ENCODE measurements around the gene KNDC1. TPM values are rescaled to one million over a fixed set of nuclear protein-coding genes. Genes with fewer than 3 reads are reported as not detected.

KNDC1 gene
- total RNA-seq, 1 donor from 2014 or later: 0.09 TPM

DNA sequence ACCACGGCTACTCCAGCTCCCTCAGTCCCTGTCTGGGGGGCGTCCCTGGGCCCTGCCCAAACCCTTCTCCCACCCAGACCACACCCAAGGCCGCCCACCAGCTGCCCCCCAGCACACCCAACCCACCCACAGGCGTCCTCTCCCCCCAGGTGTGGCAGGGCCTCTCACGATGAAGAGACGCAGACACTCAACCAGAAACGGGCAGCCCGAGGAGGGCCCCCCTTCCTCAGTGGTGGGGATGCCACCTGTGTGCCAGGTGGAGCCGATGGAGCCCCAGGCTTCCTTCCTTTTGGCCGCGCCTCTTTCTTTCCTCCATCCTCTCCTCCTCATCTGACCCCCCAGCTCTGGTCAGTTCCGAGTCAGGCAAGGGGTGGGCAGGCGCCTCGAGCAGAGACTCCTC lies 43.6 kb upstream of the KNDC1 start:
- Mint-ChIP-seq H3K9me3 (peaks cover 10% of the 10 kb centered on the region), H3K36me3 (ENCODE audit: low read depth) (no peaks in the 10 kb centered on the region), H3K4me1 (no peaks in the 10 kb centered on the region), H3K27me3 (peaks cover 2% of the 10 kb centered on the region), H3K4me3 (no peak overlapping the region), H3K27ac (no peak overlapping the region)
- intact Hi-C loops (cut with micrococcal nuclease): no loop called here
- CTCF ChIA-PET: no interaction called here
- ATAC-seq (ENCODE audit: low read depth) (no peak), DNase-seq (no peak)
- POLR2A ChIA-PET: no interaction called here
- TF ChIP-seq CTCF (IDR thresholded peaks at IDR 0.05): no peak

- no peak overlapping the region for H3K27ac Mint-ChIP-seq
- ATAC-seq (ENCODE audit: low read depth) (no peak), DNase-seq (no peak)
- no peak overlapping the region for H3K4me3 Mint-ChIP-seq
- H3K9me3 Mint-ChIP-seq: peaks cover 10% of the 10 kb centered on the region
- H3K27me3 Mint-ChIP-seq: no peaks in the 10 kb centered on the region
- intact Hi-C loops (cut with micrococcal nuclease): no loop called here
- POLR2A ChIA-PET: no interaction called here
- no peaks in the 10 kb centered on the region for H3K36me3 Mint-ChIP-seq (ENCODE audit: low read depth)
- H3K4me1 Mint-ChIP-seq: no peaks in the 10 kb centered on the region
- CTCF ChIA-PET: no interaction called here
- TF ChIP-seq CTCF (IDR thresholded peaks at IDR 0.05): no peak
Observed at GRCh38 chr10:133117036-133117687, 42.9 kb upstream of the KNDC1 start.

DNA sequence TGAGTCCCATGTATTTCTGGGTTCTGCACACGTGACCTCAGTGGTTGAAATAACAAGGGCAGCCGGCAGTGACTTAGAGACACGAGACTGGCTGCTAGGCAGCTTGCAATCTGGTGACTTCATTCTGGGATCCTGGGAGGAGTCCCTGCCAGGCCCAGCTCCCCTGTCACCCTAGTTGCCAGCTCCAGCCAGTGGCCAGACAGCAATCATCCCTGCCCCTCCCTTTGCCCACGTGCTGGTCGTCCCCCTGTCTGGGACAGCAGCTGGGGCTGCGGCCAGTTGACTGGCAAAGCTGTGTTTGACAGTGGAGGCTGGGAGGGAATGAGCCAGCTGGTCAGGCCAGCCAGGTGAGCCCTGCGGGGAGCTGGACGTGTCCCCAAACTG lies 42.3 kb upstream of the KNDC1 start:
- no peaks in the 10 kb centered on the region for H3K27me3 Mint-ChIP-seq
- no peaks in the 10 kb centered on the region for H3K36me3 Mint-ChIP-seq (ENCODE audit: low read depth)
- no peak overlapping the region for H3K27ac Mint-ChIP-seq
- no peak for TF ChIP-seq CTCF (IDR thresholded peaks at IDR 0.05)
- POLR2A ChIA-PET: no interaction called here
- DNase-seq (no peak), ATAC-seq (ENCODE audit: low read depth) (no peak)
- CTCF ChIA-PET: no interaction called here
- intact Hi-C loops (cut with micrococcal nuclease): no loop called here
- H3K4me3 Mint-ChIP-seq: no peak overlapping the region
- no peaks in the 10 kb centered on the region for H3K4me1 Mint-ChIP-seq
- H3K9me3 Mint-ChIP-seq: peaks cover 9% of the 10 kb centered on the region

GRCh38 chr10:133121479-133121878 lies 38.5 kb upstream of the KNDC1 start:
- Mint-ChIP-seq H3K27me3 (peaks cover 7% of the 10 kb centered on the region), H3K36me3 (ENCODE audit: low read depth) (no peaks in the 10 kb centered on the region), H3K27ac (no peak overlapping the region), H3K4me3 (no peak overlapping the region), H3K9me3 (peaks cover 9% of the 10 kb centered on the region), H3K4me1 (no peaks in the 10 kb centered on the region)
- ChIA-PET CTCF (no interaction called here), POLR2A (no interaction called here)
- intact Hi-C loops (cut with micrococcal nuclease): no loop called here
- DNase-seq (no peak), ATAC-seq (ENCODE audit: low read depth) (no peak)
- no peak for TF ChIP-seq CTCF (IDR thresholded peaks at IDR 0.05)

- intact Hi-C loops (cut with micrococcal nuclease): no loop called here
- H3K36me3 Mint-ChIP-seq (ENCODE audit: low read depth): no peaks in the 10 kb centered on the region
- H3K27ac Mint-ChIP-seq: no peak overlapping the region
- ATAC-seq (ENCODE audit: low read depth) (no peak), DNase-seq (no peak)
- no peaks in the 10 kb centered on the region for H3K4me1 Mint-ChIP-seq
- peaks cover 9% of the 10 kb centered on the region for H3K9me3 Mint-ChIP-seq
- ChIA-PET POLR2A (no interaction called here), CTCF (no interaction called here)
- no peak overlapping the region for H3K4me3 Mint-ChIP-seq
- H3K27me3 Mint-ChIP-seq: peaks cover 7% of the 10 kb centered on the region
- no peak for TF ChIP-seq CTCF (IDR thresholded peaks at IDR 0.05)
Observed at GRCh38 chr10:133122171-133122935, 37.7 kb upstream of the KNDC1 start.
